Endothelial cell of umbilical vein (primary cell): Measurements from ENCODE around the gene FURIN. TPM values are rescaled to one million over a fixed set of nuclear protein-coding genes. Genes with fewer than 3 reads are reported as not detected.

Experiments used
- BruUV-seq: library from RNA; stranded (reverse); fragments of 400-500 nt; replicated peaks from 2 replicates; lab custom pipeline; 2021; lab: Mats Ljungman, UMichigan
- CTCF ChIA-PET: fragments of 300-600, 350-600 bp; sonication (Branson Sonifier 250); formaldehyde crosslinking; loops from one replicate; lab custom pipeline; 2021; ENCODE audit warnings: antibody characterized with exemption, inconsistent platforms; lab: Charles Lee
- POLR2A ChIA-PET: fragments of 300-600, 350-600 bp; sonication (Branson Sonifier 250); formaldehyde crosslinking; loops from one replicate; lab custom pipeline; 2021; ENCODE audit warnings: antibody characterized with exemption, inconsistent platforms; lab: Charles Lee
- DNase-seq: peaks from one replicate; pipeline ENCODE4 v3.0.0-alpha.2; 2011; ENCODE audit warnings: low read depth, low spot score
- FAIRE-seq: peaks from 2 replicates; lab custom pipeline; 2011; peaks lifted over from hg19 to GRCh38; lab: Jason Lieb, UNC
- H2AFZ ChIP-seq: 2 replicates; pipeline ENCODE4 v1.6.0; 2012; ENCODE audit warnings: low read depth, low read length, control low read depth, inconsistent platforms
- H3K27ac ChIP-seq: 2 replicates; pipeline ENCODE4 v1.5.1; 2011; ENCODE audit warnings: low read depth, mild to moderate bottlenecking, control low read depth, low read length, moderate library complexity; ENCODE audit not compliant: insufficient read depth
- H3K27me3 ChIP-seq, 2 experiments: 2 replicates each; pipeline versions ENCODE4 v1.6.0 to v1.6.1; 2011; ENCODE audit warnings: low read length in 2 of 2, mixed read lengths in 1 of 2; ENCODE audit not compliant: control insufficient read depth in 2 of 2, insufficient read depth in 2 of 2
- H3K36me3 ChIP-seq, 2 experiments: 2 replicates in 1 of 2; 3 replicates in 1 of 2; pipeline ENCODE4 v1.5.1; 2011; ENCODE audit warnings: low read length in 2 of 2, mild to moderate bottlenecking in 1 of 2, moderate library complexity in 1 of 2; ENCODE audit not compliant: control insufficient read depth in 2 of 2, insufficient read depth in 2 of 2; ENCODE audit errors: extremely low read depth in 1 of 2
- H3K4me1 ChIP-seq: 3 replicates; pipeline ENCODE4 v1.5.1; 2011; ENCODE audit warnings: mild to moderate bottlenecking, low read length; ENCODE audit not compliant: control insufficient read depth, insufficient read depth; ENCODE audit errors: extremely low read depth
- H3K4me2 ChIP-seq: 2 replicates; pipeline ENCODE4 v1.6.1; 2011; ENCODE audit warnings: low read length, control low read depth, mixed read lengths; ENCODE audit not compliant: insufficient read depth
- H3K4me3 ChIP-seq, 3 experiments: fragments of 200-600 bp in 1 of 3; sonication (generic), shearing (Covaris generic) in 1 of 3; replicated peaks in 1 of 3; 2 replicates each; pipeline ENCODE4 v1.5.1; 2011 to 2016; ENCODE audit warnings: control low read depth in 3 of 3, low read length in 3 of 3, mild to moderate bottlenecking in 2 of 3, inconsistent platforms in 1 of 3, low read depth in 1 of 3, moderate library complexity in 1 of 3; ENCODE audit not compliant: insufficient read depth in 1 of 3
- H3K79me2 ChIP-seq: 2 replicates; pipeline ENCODE4 v1.6.0; 2012; ENCODE audit warnings: low read length, inconsistent platforms; ENCODE audit not compliant: control insufficient read depth, insufficient read depth
- H3K9ac ChIP-seq: replicated peaks from 2 replicates; pipeline ENCODE3; 2011; ENCODE audit warnings: low read length, control low read depth; ENCODE audit not compliant: insufficient read depth; ENCODE audit errors: extremely low read depth
- H3K9me1 ChIP-seq: replicated peaks from 3 replicates; pipeline ENCODE4 v1.6.0; 2011; ENCODE audit warnings: mild to moderate bottlenecking, low read length; ENCODE audit not compliant: control insufficient read depth, insufficient read depth; ENCODE audit errors: extremely low read depth
- H3K9me3 ChIP-seq: replicated peaks from 2 replicates; pipeline ENCODE4 v1.5.1; 2012; ENCODE audit warnings: low read length, inconsistent platforms; ENCODE audit not compliant: control insufficient read depth, insufficient read depth
- H4K20me1 ChIP-seq: replicated peaks from 2 replicates; pipeline ENCODE3; 2011; ENCODE audit warnings: mild to moderate bottlenecking, low read length; ENCODE audit not compliant: control insufficient read depth, insufficient read depth; ENCODE audit errors: extremely low read depth
- EZH2 ChIP-seq: IDR thresholded peaks from 2 replicates; pipeline ENCODE4 v1.6.1; 2012; ENCODE audit warnings: borderline replicate concordance, low read depth, mild to moderate bottlenecking, moderate library complexity, low read length, inconsistent platforms; ENCODE audit not compliant: severe bottlenecking
- FOS ChIP-seq: IDR thresholded peaks from 2 replicates; pipeline ENCODE4 v1.6.1; 2011; ENCODE audit warnings: mild to moderate bottlenecking, low read length, moderate library complexity, borderline replicate concordance; ENCODE audit not compliant: insufficient read depth
- GATA2 ChIP-seq: IDR thresholded peaks from 2 replicates; pipeline ENCODE4 v1.7.0; 2011; ENCODE audit warnings: low read depth, mild to moderate bottlenecking, moderate library complexity, mixed read lengths, low read length; ENCODE audit not compliant: insufficient read length, insufficient read depth
- JUN ChIP-seq: IDR thresholded peaks from 2 replicates; pipeline ENCODE4 v1.6.1; 2011; ENCODE audit warnings: borderline replicate concordance, low read depth; ENCODE audit not compliant: insufficient read length, insufficient read depth
- MYC ChIP-seq: IDR thresholded peaks from one replicate; pipeline ENCODE4 v1.6.1; 2011; ENCODE audit warnings: mild to moderate bottlenecking, low read depth, low read length
- POLR2A ChIP-seq: IDR thresholded peaks from 2 replicates; pipeline ENCODE4 v1.6.1; 2012; ENCODE audit warnings: low read depth, mild to moderate bottlenecking, control low read depth, low read length
- POLR2AphosphoS5 ChIP-seq: IDR thresholded peaks from 2 replicates; pipeline ENCODE4 v1.6.1; 2012; ENCODE audit warnings: low read depth, mild to moderate bottlenecking, control low read depth, low read length, moderate library complexity; ENCODE audit not compliant: insufficient read depth
- dilution Hi-C: fragments of 300-500 bp; cut with MboI; formaldehyde crosslinking; loops from one replicate; pipeline ENCODE4 v1.15.0; 2019; ENCODE audit warnings: low sequenced_read_pairs; ENCODE audit not compliant: extremely low pct_ligation_motif_present
- intact Hi-C: fragments of 100-400 bp; cut with micrococcal nuclease; formaldehyde crosslinking; loops from one replicate; pipeline ENCODE4 v1.10.0; 2022
- polyA plus RNA-seq, 4 experiments: library from polyadenylated mRNA; depleted of rRNA in 3 of 4; stranded (reverse) in 3 of 4; unstranded in 1 of 4; fragments of >200 nt; gene quantifications; 2 replicates each; pipeline versions ENCODE4 v1.2.1 to v1.2.3, GENCODE V29; 2011 to 2012; ENCODE audit warnings: missing spikeins in 1 of 4
- total RNA-seq: library from RNA; stranded (reverse); gene quantifications from 2 replicates; pipeline ENCODE4 v1.2.3, GENCODE V29; 2021
- TF ChIP-seq, protein P1 (sequence below), 2 donors: IDR thresholded peaks; 1 replicate in 1 of 2; 2 replicates in 1 of 2; pipeline ENCODE4 v1.5.1; 2011; ENCODE audit warnings: low read length in 2 of 2, mild to moderate bottlenecking in 2 of 2, moderate library complexity in 2 of 2, control low read depth in 1 of 2, inconsistent platforms in 1 of 2, low read depth in 1 of 2; ENCODE audit not compliant: insufficient read depth in 1 of 2; ENCODE audit errors: extremely low read depth in 1 of 2
- TF ChIP-seq, protein P2 (sequence below): IDR thresholded peaks from 2 replicates; pipeline ENCODE4 v1.6.1; 2011; ENCODE audit not compliant: insufficient read depth, insufficient read length

FURIN gene
- total and polyA plus RNA-seq, 2 donors (not counting 3 experiments of a cell fraction or from before 2014, with no cell fraction given) = 77.4 to 131 TPM

DNA sequence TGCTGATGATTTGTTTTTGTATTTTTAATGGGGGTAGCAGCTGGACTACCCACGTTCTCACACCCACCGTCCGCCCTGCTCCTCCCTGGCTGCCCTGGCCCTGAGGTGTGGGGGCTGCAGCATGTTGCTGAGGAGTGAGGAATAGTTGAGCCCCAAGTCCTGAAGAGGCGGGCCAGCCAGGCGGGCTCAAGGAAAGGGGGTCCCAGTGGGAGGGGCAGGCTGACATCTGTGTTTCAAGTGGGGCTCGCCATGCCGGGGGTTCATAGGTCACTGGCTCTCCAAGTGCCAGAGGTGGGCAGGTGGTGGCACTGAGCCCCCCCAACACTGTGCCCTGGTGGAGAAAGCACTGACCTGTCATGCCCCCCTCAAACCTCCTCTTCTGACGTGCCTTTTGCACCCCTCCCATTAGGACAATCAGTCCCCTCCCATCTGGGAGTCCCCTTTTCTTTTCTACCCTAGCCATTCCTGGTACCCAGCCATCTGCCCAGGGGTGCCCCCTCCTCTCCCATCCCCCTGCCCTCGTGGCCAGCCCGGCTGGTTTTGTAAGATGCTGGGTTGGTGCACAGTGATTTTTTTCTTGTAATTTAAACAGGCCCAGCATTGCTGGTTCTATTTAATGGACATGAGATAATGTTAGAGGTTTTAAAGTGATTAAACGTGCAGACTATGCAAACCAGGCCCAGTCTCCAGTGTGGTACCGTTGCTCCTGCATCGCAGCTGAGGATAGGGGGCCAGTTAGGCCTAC, 14.6 kb downstream of the FURIN start:
- H3K9me3 ChIP-seq = no peaks in the 10 kb centered on the region
- BruUV-seq = TSS peak; percentile 25
- FAIRE-seq = no peak
- no peak overlapping the region for H2AFZ ChIP-seq
- no peak overlapping the region for H3K27ac ChIP-seq
- H3K4me3 ChIP-seq = no peak overlapping the region
- dilution Hi-C loops (no loop called here), intact Hi-C loops (loop anchor here (10.0 kb wide), 1 partner anchor 348 kb away; no protein-coding TSS in a partner anchor)
- H3K79me2 ChIP-seq = peaks cover 15% of the 10 kb centered on the region
- H3K27me3 ChIP-seq = no peaks in the 10 kb centered on the region
- TF ChIP-seq GATA2 (no peak), POLR2A (no peak), JUN (no peak), FOS (no peak), POLR2AphosphoS5 (no peak), EZH2 (no peak), MYC (no peak)
- TF ChIP-seq, protein P1, sequence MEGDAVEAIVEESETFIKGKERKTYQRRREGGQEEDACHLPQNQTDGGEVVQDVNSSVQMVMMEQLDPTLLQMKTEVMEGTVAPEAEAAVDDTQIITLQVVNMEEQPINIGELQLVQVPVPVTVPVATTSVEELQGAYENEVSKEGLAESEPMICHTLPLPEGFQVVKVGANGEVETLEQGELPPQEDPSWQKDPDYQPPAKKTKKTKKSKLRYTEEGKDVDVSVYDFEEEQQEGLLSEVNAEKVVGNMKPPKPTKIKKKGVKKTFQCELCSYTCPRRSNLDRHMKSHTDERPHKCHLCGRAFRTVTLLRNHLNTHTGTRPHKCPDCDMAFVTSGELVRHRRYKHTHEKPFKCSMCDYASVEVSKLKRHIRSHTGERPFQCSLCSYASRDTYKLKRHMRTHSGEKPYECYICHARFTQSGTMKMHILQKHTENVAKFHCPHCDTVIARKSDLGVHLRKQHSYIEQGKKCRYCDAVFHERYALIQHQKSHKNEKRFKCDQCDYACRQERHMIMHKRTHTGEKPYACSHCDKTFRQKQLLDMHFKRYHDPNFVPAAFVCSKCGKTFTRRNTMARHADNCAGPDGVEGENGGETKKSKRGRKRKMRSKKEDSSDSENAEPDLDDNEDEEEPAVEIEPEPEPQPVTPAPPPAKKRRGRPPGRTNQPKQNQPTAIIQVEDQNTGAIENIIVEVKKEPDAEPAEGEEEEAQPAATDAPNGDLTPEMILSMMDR (IDR thresholded peaks at IDR 0.05; ENCODE audit: extremely low read depth in 1 of 2, insufficient read depth in 1 of 2, low read depth in 1 of 2, low read length in 2 of 2) = no peak
- TF ChIP-seq, protein P2, sequence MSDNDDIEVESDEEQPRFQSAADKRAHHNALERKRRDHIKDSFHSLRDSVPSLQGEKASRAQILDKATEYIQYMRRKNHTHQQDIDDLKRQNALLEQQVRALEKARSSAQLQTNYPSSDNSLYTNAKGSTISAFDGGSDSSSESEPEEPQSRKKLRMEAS = no peak
- no peak for DNase-seq
- ChIA-PET POLR2A (interaction anchor here (2.1 kb wide), 1 partner anchor 12 kb away, joined by 5 read pairs; no protein-coding TSS in a partner anchor), CTCF (interaction anchor here (3.9 kb wide), 1 partner anchor 234 kb away, joined by 237 read pairs; no protein-coding TSS in a partner anchor)
- no peaks in the 10 kb centered on the region for H4K20me1 ChIP-seq
- H3K36me3 ChIP-seq = peaks cover 3 to 37% of the 10 kb centered on the region in 2 experiments
- no peak overlapping the region for H3K9ac ChIP-seq
- H3K4me1 ChIP-seq = peaks cover 24% of the 10 kb centered on the region
- H3K4me2 ChIP-seq = no peak overlapping the region
- no peaks in the 10 kb centered on the region for H3K9me1 ChIP-seq
